Upper lobe of right lung (tissue), 1 donor: ENCODE results near the gene RELT. TPM values are rescaled to one million over a fixed set of nuclear protein-coding genes. Genes with fewer than 3 reads are reported as not detected.

Experiments used
- ATAC-seq: fragments of 200-7000 bp; cut with Tn5 transposase; one replicate; pipeline ENCODE4 v1.9.1; 2020; ENCODE audit warnings: mild to moderate bottlenecking, moderate library complexity
- DNase-seq: peaks from one replicate; pipeline ENCODE4 v3.0.0-alpha.2; 2020
- H3K27ac ChIP-seq: fragments of 200-600 bp; one replicate; pipeline ENCODE4 v1.8.0; 2022
- H3K27me3 ChIP-seq: fragments of 200-600 bp; one replicate; pipeline ENCODE4 v1.8.0; 2022; ENCODE audit warnings: mild to moderate bottlenecking
- H3K36me3 ChIP-seq: fragments of 200-600 bp; one replicate; pipeline ENCODE4 v1.8.0; 2022
- H3K4me1 ChIP-seq: fragments of 200-600 bp; one replicate; pipeline ENCODE4 v1.8.0; 2022
- H3K4me3 ChIP-seq: fragments of 200-600 bp; one replicate; pipeline ENCODE4 v1.8.0; 2022; ENCODE audit warnings: mild to moderate bottlenecking
- H3K9me3 ChIP-seq: fragments of 200-600 bp; one replicate; pipeline ENCODE4 v1.8.0; 2022
- CTCF ChIP-seq: fragments of 200-600 bp; IDR thresholded peaks from one replicate; pipeline ENCODE4 v1.8.0; 2022; ENCODE audit warnings: antibody characterized with exemption
- intact Hi-C: fragments of 100-400 bp; cut with DNase I; formaldehyde crosslinking; loops from one replicate; pipeline ENCODE4 v1.11.0; 2022
- total RNA-seq: library from RNA; stranded (reverse); fragmentation: NEBNext Ultra II Directional; extraction: Animal tissue kit (Norgen Biotek cat#: 25700); gene quantifications from one replicate; pipeline ENCODE4 v1.2.1, GENCODE V29; 2021
- donor health status: DM: no; HTN: yes; CAD: no; lungs with severe emphysema.

Gene RELT
- total RNA-seq, 1 donor from 2014 or later: 11.7 TPM

GRCh38 chr11:73387594-73388264, 11.5 kb downstream of the RELT start:
- no peak for DNase-seq
- H3K9me3 ChIP-seq: no peaks in the 10 kb centered on the region
- H3K27ac ChIP-seq: peak overlapping the region; percentile 58
- intact Hi-C loops: no loop called here
- no peaks in the 10 kb centered on the region for H3K36me3 ChIP-seq
- peak; percentile 2 for ATAC-seq
- H3K4me1 ChIP-seq: peaks cover 47% of the 10 kb centered on the region
- H3K27me3 ChIP-seq: no peaks in the 10 kb centered on the region
- no peak for TF ChIP-seq CTCF
- H3K4me3 ChIP-seq: no peak overlapping the region

GRCh38 chr11:73388265-73389133, 12.3 kb downstream of the RELT start:
- no peaks in the 10 kb centered on the region for H3K36me3 ChIP-seq
- H3K27me3 ChIP-seq: no peaks in the 10 kb centered on the region
- no peak overlapping the region for H3K4me3 ChIP-seq
- peaks cover 40% of the 10 kb centered on the region for H3K4me1 ChIP-seq
- H3K27ac ChIP-seq: peak overlapping the region; percentile 58
- DNase-seq: no peak
- no peaks in the 10 kb centered on the region for H3K9me3 ChIP-seq
- intact Hi-C loops: no loop called here
- peak; percentile 1 for ATAC-seq
- TF ChIP-seq CTCF: no peak

- Histone ChIP-seq H3K4me3 (no peak overlapping the region), H3K36me3 (no peaks in the 10 kb centered on the region), H3K9me3 (no peaks in the 10 kb centered on the region), H3K27me3 (no peaks in the 10 kb centered on the region), H3K4me1 (peaks cover 33% of the 10 kb centered on the region), H3K27ac (no peak overlapping the region)
- intact Hi-C loops: no loop called here
- no peak for ATAC-seq
- no peak for TF ChIP-seq CTCF
- DNase-seq: no peak
Measured at GRCh38 chr11:73389134-73389525, 12.9 kb downstream of the RELT start.

GRCh38 chr11:73389916-73390315, 13.7 kb downstream of the RELT start:
- ATAC-seq (no peak), DNase-seq (no peak)
- intact Hi-C loops: no loop called here
- H3K4me3 ChIP-seq: no peak overlapping the region
- H3K36me3 ChIP-seq: no peaks in the 10 kb centered on the region
- no peaks in the 10 kb centered on the region for H3K9me3 ChIP-seq
- H3K27me3 ChIP-seq: no peaks in the 10 kb centered on the region
- no peak for TF ChIP-seq CTCF
- H3K4me1 ChIP-seq: peaks cover 26% of the 10 kb centered on the region
- H3K27ac ChIP-seq: no peak overlapping the region

- H3K27me3 ChIP-seq: no peaks in the 10 kb centered on the region
- DNase-seq (no peak), ATAC-seq (no peak)
- intact Hi-C loops: no loop called here
- H3K36me3 ChIP-seq: no peaks in the 10 kb centered on the region
- no peaks in the 10 kb centered on the region for H3K9me3 ChIP-seq
- H3K4me3 ChIP-seq: no peak overlapping the region
- TF ChIP-seq CTCF: no peak
- peaks cover 17% of the 10 kb centered on the region for H3K4me1 ChIP-seq
- H3K27ac ChIP-seq: no peak overlapping the region
Measured at GRCh38 chr11:73390601-73391565, 14.7 kb downstream of the RELT start.
